GM12878 (cell line): ENCODE measurements around the gene FAM227B. TPM values are rescaled to one million over a fixed set of nuclear protein-coding genes. Genes with fewer than 3 reads are reported as not detected.

Experiments used
- ATAC-seq: fragments of 200-7000 bp; cut with Tn5 transposase; 3 replicates; pipeline ENCODE4 v1.9.1; 2020; ENCODE audit warnings: mild to moderate bottlenecking, moderate library complexity
- BruUV-seq: library from RNA; stranded (reverse); fragments of 400-500 nt; replicated peaks from 2 replicates; lab custom pipeline; 2021; lab: Mats Ljungman, UMichigan
- CTCF ChIA-PET: fragments of 300-600 bp; sonication (Branson Sonifier 250); formaldehyde crosslinking; extraction: SDS; loops from one replicate; lab custom pipeline; 2021; ENCODE audit warnings: inconsistent platforms; lab: Yijun Ruan, JAX
- POLR2A ChIA-PET: fragments of 350-600 bp; formaldehyde crosslinking; extraction: SDS; loops from one replicate; lab custom pipeline; 2021; ENCODE audit warnings: inconsistent platforms; lab: Charles Lee
- RAD21 ChIA-PET: fragments of 300-600 bp; sonication (Branson Sonifier 250); formaldehyde crosslinking; loops from one replicate; lab custom pipeline; 2023; ENCODE audit warnings: antibody characterized with exemption; ENCODE audit not compliant: unreplicated experiment; lab: Charles Lee
- SMC1A ChIA-PET: fragments of 300-600 bp; sonication (Branson Sonifier 250); formaldehyde crosslinking; loops from one replicate; lab custom pipeline; 2023; ENCODE audit not compliant: unreplicated experiment, uncharacterized antibody; lab: Charles Lee
- DNase-seq: peaks from one replicate; pipeline ENCODE4 v3.0.0-alpha.2; 2011; ENCODE audit warnings: low read depth, low spot score
- FAIRE-seq: peaks from 3 replicates; lab custom pipeline; 2011; peaks lifted over from hg19 to GRCh38; lab: Jason Lieb, UNC
- H2AFZ ChIP-seq: 2 replicates; pipeline ENCODE4 v1.6.0; 2011; ENCODE audit warnings: low read depth, low read length, control low read depth; ENCODE audit not compliant: control insufficient read depth
- H3K27ac ChIP-seq: 2 replicates; pipeline ENCODE4 v1.5.1; 2011; ENCODE audit warnings: control low read depth; ENCODE audit not compliant: control insufficient read depth, insufficient read depth
- H3K27me3 ChIP-seq, 2 experiments: replicated peaks in 1 of 2; 2 replicates each; pipeline versions ENCODE4 v1.6.0 to v1.6.1; 2011; ENCODE audit warnings: low read length in 1 of 2; ENCODE audit not compliant: control insufficient read depth in 2 of 2, insufficient read depth in 2 of 2
- H3K36me3 ChIP-seq, 2 experiments: 2 replicates each; pipeline ENCODE4 v1.5.1; 2011; ENCODE audit warnings: low read length in 1 of 2; ENCODE audit not compliant: control insufficient read depth in 2 of 2, insufficient read depth in 2 of 2
- H3K4me1 ChIP-seq: 2 replicates; pipeline ENCODE4 v1.6.1; 2011; ENCODE audit warnings: mild to moderate bottlenecking, low read length, moderate library complexity, mixed read lengths; ENCODE audit not compliant: control insufficient read depth, insufficient read depth
- H3K4me2 ChIP-seq: 2 replicates; pipeline ENCODE4 v1.6.0; 2011; ENCODE audit warnings: control low read depth; ENCODE audit not compliant: control insufficient read depth, insufficient read depth
- H3K4me3 ChIP-seq: fragments of 200-600 bp; sonication (generic); 2 replicates; pipeline ENCODE4 v1.5.1; 2016
- H3K79me2 ChIP-seq: 2 replicates; pipeline ENCODE4 v1.6.0; 2011; ENCODE audit warnings: low read length; ENCODE audit not compliant: control insufficient read depth, insufficient read depth
- H3K9ac ChIP-seq: 2 replicates; pipeline ENCODE4 v1.8.0; 2011; ENCODE audit warnings: low read length, control low read depth, mixed read lengths; ENCODE audit not compliant: control insufficient read depth, insufficient read depth
- H3K9me3 ChIP-seq: replicated peaks from 3 replicates; pipeline ENCODE4 v1.5.1; 2011; ENCODE audit warnings: mild to moderate bottlenecking, low read length; ENCODE audit not compliant: control insufficient read depth, insufficient read depth
- H4K20me1 ChIP-seq: 2 replicates; pipeline ENCODE4 v1.6.0; 2011; ENCODE audit not compliant: control insufficient read depth, insufficient read depth
- CEBPB ChIP-seq, 2 experiments: fragments of 150-350 bp in 1 of 2; IDR thresholded peaks; 2 replicates each; pipeline ENCODE4 v1.6.1; 2012 to 2014; ENCODE audit warnings: low read depth in 2 of 2, low read length in 2 of 2, borderline replicate concordance in 1 of 2, inconsistent platforms in 1 of 2
- CEBPZ ChIP-seq: fragments of 150-350 bp; IDR thresholded peaks from 2 replicates; pipeline ENCODE4 v1.6.1; 2016; ENCODE audit warnings: low read depth, low read length
- CREB1 ChIP-seq: IDR thresholded peaks from 2 replicates; pipeline ENCODE4 v1.6.1; 2012; ENCODE audit warnings: low read depth, mild to moderate bottlenecking, inconsistent platforms
- EGR1 ChIP-seq, 2 experiments: IDR thresholded peaks; 1 replicate in 1 of 2; 2 replicates in 1 of 2; pipeline ENCODE4 v1.6.1; 2011 to 2012; ENCODE audit warnings: low read depth in 2 of 2, low read length in 2 of 2, borderline replicate concordance in 1 of 2, mild to moderate bottlenecking in 1 of 2, moderate library complexity in 1 of 2
- FOXM1 ChIP-seq: IDR thresholded peaks from 2 replicates; pipeline ENCODE4 v1.6.1; 2012; ENCODE audit warnings: low read depth, mild to moderate bottlenecking, inconsistent platforms, low read length, moderate library complexity
- MYC ChIP-seq: IDR thresholded peaks from 2 replicates; pipeline ENCODE4 v1.6.1; 2011; ENCODE audit warnings: mild to moderate bottlenecking, low read length, moderate library complexity, inconsistent platforms; ENCODE audit not compliant: insufficient read depth, insufficient replicate concordance, insufficient read length, severe bottlenecking
- NR2F1 ChIP-seq: fragments of 450-650 bp; conservative IDR thresholded peaks from 2 replicates; pipeline ENCODE4 v1.6.1; 2017; ENCODE audit warnings: mild to moderate bottlenecking
- POLR2AphosphoS5 ChIP-seq: IDR thresholded peaks from 2 replicates; pipeline ENCODE4 v1.6.1; 2011; ENCODE audit warnings: mild to moderate bottlenecking, low read length, inconsistent platforms
- SIN3A ChIP-seq: IDR thresholded peaks from 2 replicates; pipeline ENCODE4 v1.6.1; 2012; ENCODE audit warnings: low read depth, low read length, improper control_type of control experiment
- SIX5 ChIP-seq: IDR thresholded peaks from 2 replicates; pipeline ENCODE4 v1.6.1; 2011; ENCODE audit warnings: mild to moderate bottlenecking, low read depth, low read length, moderate library complexity; ENCODE audit not compliant: severe bottlenecking
- SMAD1 ChIP-seq: fragments of 450-650 bp; IDR thresholded peaks from 2 replicates; pipeline ENCODE4 v1.6.1; 2018; ENCODE audit warnings: mild to moderate bottlenecking, low read depth; ENCODE audit not compliant: partially characterized antibody
- TARDBP ChIP-seq: IDR thresholded peaks from 2 replicates; pipeline ENCODE4 v1.6.1; 2016; ENCODE audit warnings: borderline replicate concordance
- in situ Hi-C: fragments of 300-500 bp; cut with MboI; formaldehyde crosslinking; loops from 9 replicates; pipeline ENCODE4 v1.14.3; 2018; ENCODE audit warnings: mixed read lengths
- intact Hi-C: fragments of 100-400 bp; cut with micrococcal nuclease; formaldehyde crosslinking; loops from one replicate; pipeline ENCODE4 v1.14.2; 2022; ENCODE audit not compliant: unreplicated experiment
- polyA plus RNA-seq, 11 experiments: library from polyadenylated mRNA; depleted of rRNA in 4 of 11; unstranded in 6 of 11; stranded (reverse) in 5 of 11; fragments of >200 nt; fragmentation: Nextera tagmentation in 4 of 11; fragmentation: Illumina TruSeq in 1 of 11; extraction: Ambion mirVana in 4 of 11; extraction: Trizol in 1 of 11; gene quantifications; 1 replicate in 1 of 11; 2 replicates in 10 of 11; pipeline versions ENCODE4 v1.2.1 to v1.2.3, GENCODE V29; 2011 to 2016; ENCODE audit warnings: inconsistent platforms in 2 of 11, missing spikeins in 2 of 11, low read depth in 1 of 11
- total RNA-seq, 4 experiments: library from RNA; depleted of rRNA in 3 of 4; stranded (reverse); fragments of >200 nt in 3 of 4; fragmentation: Illumina TruSeq in 1 of 4; extraction: Trizol in 1 of 4; gene quantifications; 2 replicates each; pipeline versions ENCODE4 v1.2.1 to v1.2.3, GENCODE V29; 2013 to 2021

FAM227B gene
- total and polyA plus RNA-seq, 10 of the 15 experiments (the other 5 are each of a cell fraction or from before 2014, with no cell fraction given): 3.9 to 12.6 (median 6.9) TPM

DNA sequence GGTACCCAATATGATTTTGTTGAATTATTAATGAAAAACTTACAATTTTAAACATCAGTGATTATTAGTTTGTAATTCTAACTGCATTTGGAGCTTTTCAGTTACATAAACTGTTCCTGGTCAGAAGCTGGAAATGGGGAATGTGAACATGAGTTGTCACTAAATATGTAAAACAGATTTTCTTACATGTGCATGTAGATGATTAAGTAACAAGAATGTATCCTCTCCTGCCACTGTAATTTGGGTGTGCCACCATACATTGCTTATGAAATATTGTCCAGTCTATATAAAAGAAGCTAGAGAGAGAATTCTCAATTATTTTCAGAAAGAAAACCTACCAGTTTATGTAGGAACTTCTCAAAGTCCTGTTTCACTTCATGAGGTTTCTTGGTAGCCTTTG is 289.2 kb downstream of the FAM227B start:
- SMC1A ChIA-PET: no interaction called here
- no peaks in the 10 kb centered on the region for H3K9me3 ChIP-seq
- no peaks in the 10 kb centered on the region for H3K79me2 ChIP-seq
- H3K36me3 ChIP-seq: no peaks in the 10 kb centered on the region
- no peak overlapping the region for H3K27ac ChIP-seq
- in situ Hi-C loops: no loop called here
- POLR2A ChIA-PET: no interaction called here
- H2AFZ ChIP-seq: no peak overlapping the region
- no peak for TF ChIP-seq MYC
- no peak for TF ChIP-seq CEBPZ
- no peak for TF ChIP-seq SIX5
- no peaks in the 10 kb centered on the region for H3K27me3 ChIP-seq
- H3K4me2 ChIP-seq: no peak overlapping the region
- H3K4me1 ChIP-seq: no peaks in the 10 kb centered on the region
- no peak for DNase-seq
- intact Hi-C loops: no loop called here
- H3K9ac ChIP-seq: no peak overlapping the region
- RAD21 ChIA-PET: no interaction called here
- BruUV-seq: no TSS peak
- ATAC-seq: no peak
- no peaks in the 10 kb centered on the region for H4K20me1 ChIP-seq
- CTCF ChIA-PET: interaction anchor here (0.6 kb wide), 1 partner anchor 152 kb away, joined by 3 read pairs; no protein-coding TSS in a partner anchor
- no peak for FAIRE-seq
- no peak overlapping the region for H3K4me3 ChIP-seq

DNA sequence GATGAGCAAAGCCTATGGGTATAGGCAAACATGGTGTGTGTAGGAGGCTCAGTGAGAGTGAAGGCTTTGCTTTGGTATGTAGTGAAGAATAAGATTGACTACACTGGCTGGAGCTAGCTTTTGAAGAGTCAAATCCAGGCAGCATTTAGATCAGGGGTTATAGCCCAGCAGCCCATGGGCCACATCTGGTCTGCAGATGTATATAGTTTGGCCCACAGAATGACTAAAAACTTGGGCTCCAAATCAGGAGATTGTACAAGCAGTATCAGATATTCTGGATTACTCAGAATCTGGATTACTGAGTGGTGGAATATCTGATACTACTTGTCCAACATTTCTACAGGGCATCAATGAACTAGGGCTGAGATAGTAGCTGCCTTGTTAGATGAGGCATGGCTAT is 290.5 kb downstream of the FAM227B start:
- DNase-seq (no peak), ATAC-seq (no peak), FAIRE-seq (no peak)
- intact Hi-C loops (no loop called here), in situ Hi-C loops (no loop called here)
- RAD21 ChIA-PET: no interaction called here
- SMC1A ChIA-PET: no interaction called here
- Histone ChIP-seq H3K9me3 (no peaks in the 10 kb centered on the region), H3K4me1 (no peaks in the 10 kb centered on the region), H3K27ac (no peak overlapping the region), H3K36me3 (no peaks in the 10 kb centered on the region), H3K79me2 (no peaks in the 10 kb centered on the region), H4K20me1 (no peaks in the 10 kb centered on the region), H3K4me3 (no peak overlapping the region), H3K4me2 (no peak overlapping the region), H3K27me3 (no peaks in the 10 kb centered on the region), H2AFZ (no peak overlapping the region), H3K9ac (no peak overlapping the region)
- BruUV-seq: no TSS peak
- POLR2A ChIA-PET: no interaction called here
- CTCF ChIA-PET: interaction anchor here (1.3 kb wide), 1 partner anchor 8 kb away, joined by 3 read pairs; no protein-coding TSS in a partner anchor
- no peak for TF ChIP-seq SIN3A
- TF ChIP-seq CEBPZ: no peak
- no peak for TF ChIP-seq CREB1
- TF ChIP-seq EGR1 (IDR thresholded peaks at IDR 0.05; ENCODE audit: borderline replicate concordance in 1 of 2, low read depth in 2 of 2, low read length in 2 of 2): no peak
- no peak for TF ChIP-seq POLR2AphosphoS5
- TF ChIP-seq TARDBP: no peak
- TF ChIP-seq FOXM1: no peak
- TF ChIP-seq CEBPB (IDR thresholded peaks at IDR 0.05; ENCODE audit: borderline replicate concordance in 1 of 2, low read depth in 2 of 2, low read length in 2 of 2): no peak
- TF ChIP-seq NR2F1: no peak
- TF ChIP-seq SMAD1: no peak
